ENCODE results near the gene FILIP1L.

DNA sequence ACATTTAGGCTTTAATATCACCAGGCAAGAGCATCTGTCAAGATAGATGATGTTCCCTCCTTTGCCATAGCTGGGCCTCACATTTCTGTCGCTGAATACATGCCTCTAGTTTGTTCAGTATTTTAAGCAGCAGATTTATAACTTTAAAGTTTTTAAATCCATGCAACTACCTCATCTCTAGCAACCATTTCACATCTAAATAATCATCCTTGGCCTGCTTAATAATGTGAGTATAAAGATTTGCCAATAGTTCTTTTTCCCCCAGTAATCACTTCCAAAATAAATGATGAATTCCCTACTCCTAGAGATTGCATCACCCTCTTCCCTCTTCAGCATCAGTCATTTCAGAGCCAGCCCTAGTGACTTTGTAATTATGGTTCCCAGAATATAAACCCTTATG is 36.2 kb upstream of the FILIP1L start:
- no peak for TF ChIP-seq GATA2 (IDR thresholded peaks at IDR 0.05; ENCODE audit: low read depth, low read length)
- TF ChIP-seq GATA3 (IDR thresholded peaks at IDR 0.05; ENCODE audit: low read depth, low read length): no peak

Measured in SH-SY5Y (cell line).